HepG2 (cell line): Measurements from ENCODE around the gene PPP2R5E. TPM values are rescaled to one million over a fixed set of nuclear protein-coding genes. Genes with fewer than 3 reads are reported as not detected.

Source experiments
- ATAC-seq: fragments of 200-7000 bp; cut with Tn5 transposase; 3 replicates; pipeline ENCODE4 v1.9.1; 2020; ENCODE audit warnings: mild to moderate bottlenecking, moderate library complexity
- BruUV-seq: library from RNA; stranded (reverse); fragments of 400-500 nt; replicated peaks from 2 replicates; lab custom pipeline; 2021; lab: Mats Ljungman, UMichigan
- CTCF ChIA-PET: fragments of 300-600 bp; formaldehyde crosslinking; extraction: SDS; loops from one replicate; lab custom pipeline; 2021; ENCODE audit warnings: low total read pairs, inconsistent platforms, low intra/inter-chr PET ratio; lab: Yijun Ruan, JAX
- POLR2A ChIA-PET: fragments of 350-600 bp; sonication (Branson Sonifier 250); formaldehyde crosslinking; loops from one replicate; lab custom pipeline; 2020; ENCODE audit warnings: antibody characterized with exemption, inconsistent platforms; lab: Yijun Ruan, JAX
- DNase-seq: peaks from one replicate; pipeline ENCODE4 v3.0.0-alpha.2; 2015; ENCODE audit warnings: low spot score
- FAIRE-seq: peaks from 3 replicates; lab custom pipeline; 2011; peaks lifted over from hg19 to GRCh38; lab: Jason Lieb, UNC
- H2AFZ ChIP-seq: one replicate; pipeline ENCODE4 v1.6.1; 2011; ENCODE audit warnings: low read length, inconsistent platforms
- H3K27ac ChIP-seq: fragments of 300-600 bp; 3 replicates; pipeline ENCODE4 v1.8.0; 2011; ENCODE audit warnings: mixed run types, mild to moderate bottlenecking, mixed read lengths, low read length, inconsistent platforms; ENCODE audit not compliant: insufficient read depth; ENCODE audit errors: extremely low read length
- H3K27me3 ChIP-seq, 2 experiments: fragments of 200-600 bp in 1 of 2; 2 replicates in 1 of 2; 3 replicates in 1 of 2; pipeline versions ENCODE4 v1.6.0 to v1.8.0; 2011; ENCODE audit warnings: low read length in 2 of 2, mild to moderate bottlenecking in 2 of 2, moderate library complexity in 2 of 2, inconsistent platforms in 1 of 2; ENCODE audit not compliant: insufficient read depth in 2 of 2, control insufficient read depth in 1 of 2
- H3K36me3 ChIP-seq, 2 experiments: fragments of 200-600 bp in 1 of 2; replicated peaks in 1 of 2; 2 replicates in 1 of 2; 3 replicates in 1 of 2; pipeline versions ENCODE4 v1.5.1 to v1.8.0; 2011; ENCODE audit warnings: low read length in 2 of 2, inconsistent platforms in 1 of 2; ENCODE audit not compliant: insufficient read depth in 2 of 2, control insufficient read depth in 1 of 2
- H3K4me1 ChIP-seq: 2 replicates; pipeline ENCODE4 v1.5.1; 2012; ENCODE audit warnings: low read length, inconsistent platforms; ENCODE audit not compliant: insufficient read depth
- H3K4me2 ChIP-seq: 2 replicates; pipeline ENCODE4 v1.6.0; 2011; ENCODE audit warnings: low read depth, low read length, inconsistent platforms
- H3K4me3 ChIP-seq, 3 experiments: fragments of 200-600 bp in 1 of 3; sonication (generic), shearing (Covaris generic) in 1 of 3; replicated peaks in 1 of 3; 2 replicates each; pipeline ENCODE4 v1.5.1; 2011 to 2016; ENCODE audit warnings: low read length in 3 of 3, inconsistent platforms in 2 of 3, low read depth in 2 of 3, mild to moderate bottlenecking in 2 of 3, control low read depth in 1 of 3, mixed read lengths in 1 of 3; ENCODE audit not compliant: insufficient read depth in 1 of 3
- H3K79me2 ChIP-seq: one replicate; pipeline ENCODE4 v1.6.1; 2011; ENCODE audit warnings: low read length, inconsistent platforms; ENCODE audit not compliant: insufficient read depth
- H3K9ac ChIP-seq: 2 replicates; pipeline ENCODE4 v1.6.0; 2011; ENCODE audit warnings: mild to moderate bottlenecking, low read depth, low read length, inconsistent platforms; ENCODE audit not compliant: insufficient read depth
- H3K9me3 ChIP-seq: 2 replicates; pipeline ENCODE4 v1.5.1; 2012; ENCODE audit warnings: mild to moderate bottlenecking, low read length
- H4K20me1 ChIP-seq: 2 replicates; pipeline ENCODE4 v1.6.0; 2011; ENCODE audit warnings: inconsistent platforms, mild to moderate bottlenecking, low read length, moderate library complexity; ENCODE audit not compliant: insufficient read depth
- FOXA3 ChIP-seq: IDR thresholded peaks from 2 replicates; pipeline ENCODE4 v1.6.1; 2016; ENCODE audit warnings: missing genetic modification reagents, missing compliant biosample characterization
- FOXP1 ChIP-seq, 2 experiments: fragments of 450-650 bp in 1 of 2; IDR thresholded peaks; 2 replicates each; pipeline ENCODE4 v1.6.1; 2017 to 2018; ENCODE audit warnings: antibody characterized with exemption in 1 of 2
- JUNB ChIP-seq: sonication (generic); formaldehyde crosslinking; IDR thresholded peaks from 2 replicates; pipeline ENCODE4 v1.8.0; 2022; ENCODE audit warnings: missing genetic modification reagents, mild to moderate bottlenecking, borderline replicate concordance
- KAT2B ChIP-seq: fragments of 150-350 bp; IDR thresholded peaks from 2 replicates; pipeline ENCODE4 v1.6.1; 2014; ENCODE audit warnings: low read depth, low read length, borderline replicate concordance
- LCORL ChIP-seq, 2 experiments: fragments of 450-650 bp in 1 of 2; sonication (generic) in 1 of 2; formaldehyde crosslinking in 1 of 2; IDR thresholded peaks; 2 replicates each; pipeline versions ENCODE4 v1.5.0 to v1.6.1; 2017 to 2020; ENCODE audit warnings: antibody characterized with exemption in 1 of 2, missing genetic modification reagents in 1 of 2
- PAX8 ChIP-seq: sonication (generic); formaldehyde crosslinking; IDR thresholded peaks from 2 replicates; pipeline ENCODE4 v1.8.0; 2022; ENCODE audit warnings: mild to moderate bottlenecking, missing genetic modification reagents, borderline replicate concordance
- ZNF572 ChIP-seq: sonication (generic); formaldehyde crosslinking; IDR thresholded peaks from 2 replicates; pipeline ENCODE4 v1.5.1; 2020; ENCODE audit warnings: mild to moderate bottlenecking, missing genetic modification reagents
- WGBS: methylation state at CpG from one replicate; pipeline ENCODE4 v1.1.6; 2017; ENCODE audit warnings: low lambda C conversion rate; 5-methylcytosine and 5-hydroxymethylcytosine counted together
- in situ Hi-C: cut with HindIII; loops from 2 replicates; pipeline ENCODE4 v1.10.0; 2017; ENCODE audit warnings: low pct_unique_long_range_greater_than_20kb; ENCODE audit not compliant: extremely low pct_ligation_motif_present
- intact Hi-C: fragments of 100-400 bp; cut with micrococcal nuclease; formaldehyde crosslinking; loops from one replicate; pipeline ENCODE4 v1.10.0; 2022; ENCODE audit not compliant: unreplicated experiment
- polyA plus RNA-seq, 8 experiments: library from polyadenylated mRNA; depleted of rRNA in 3 of 8; stranded (reverse) in 7 of 8; unstranded in 1 of 8; fragments of >200 nt; fragmentation: Illumina TruSeq in 4 of 8; extraction: Trizol in 4 of 8; gene quantifications; 2 replicates each; pipeline versions ENCODE4 v1.2.1 to v1.2.3, GENCODE V29; 2011 to 2016; ENCODE audit warnings: low read depth in 4 of 8, missing spikeins in 1 of 8, mixed read lengths in 1 of 8; ENCODE audit not compliant: insufficient read depth in 1 of 8
- total RNA-seq, 5 experiments: library from RNA; depleted of rRNA; stranded (reverse); fragments of >200 nt; fragmentation: Illumina TruSeq; extraction: Trizol; gene quantifications; 2 replicates each; pipeline ENCODE4 v1.2.3, GENCODE V29; 2016; ENCODE audit warnings: low read depth in 1 of 5
- TF ChIP-seq, protein P1 (sequence below): sonication (generic); formaldehyde crosslinking; IDR thresholded peaks from 2 replicates; pipeline ENCODE4 v1.4.0; 2020; ENCODE audit warnings: mild to moderate bottlenecking, missing genetic modification reagents
- TF ChIP-seq, protein P2 (sequence below): sonication (generic); formaldehyde crosslinking; IDR thresholded peaks from 2 replicates; pipeline ENCODE4 v1.4.0; 2020; ENCODE audit warnings: mild to moderate bottlenecking, low read depth, missing genetic modification reagents

The PPP2R5E gene
- total and polyA plus RNA-seq, 2 of the 13 experiments (the other 11 are each of a cell fraction or from before 2014, with no cell fraction given): 8.9 to 11.0 TPM

DNA sequence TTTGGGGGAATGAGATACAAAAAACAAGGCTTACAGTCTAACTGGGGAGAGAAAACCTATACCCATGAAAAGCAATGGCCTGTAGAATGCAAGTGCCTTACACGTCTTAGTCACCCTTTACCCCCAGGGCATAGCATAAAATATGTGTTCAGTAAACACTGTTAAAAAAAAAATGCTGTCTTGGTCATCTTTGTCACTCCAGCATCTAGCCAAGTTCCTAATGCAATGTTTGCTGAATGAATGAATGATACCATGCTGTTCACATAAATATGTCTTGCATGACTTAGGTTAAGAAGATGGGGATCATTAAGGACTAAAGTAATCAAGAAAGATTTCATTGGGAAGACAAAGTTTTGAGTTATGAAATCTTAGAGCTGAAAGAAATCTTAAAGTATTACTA is 38.5 kb downstream of the PPP2R5E start:
- Histone ChIP-seq H3K9ac (no peak overlapping the region), H3K4me2 (no peak overlapping the region), H3K79me2 (peaks cover 54% of the 10 kb centered on the region), H2AFZ (no peak overlapping the region), H3K4me3 (no peak overlapping the region), H3K9me3 (no peaks in the 10 kb centered on the region), H4K20me1 (peaks cover 3% of the 10 kb centered on the region; the same call in 1 of the 2 replicates), H3K4me1 (peaks cover 28% of the 10 kb centered on the region), H3K36me3 (peaks cover 2 to 4% of the 10 kb centered on the region in 2 experiments; a peak in 3 of 5 replicates), H3K27ac (no peak overlapping the region), H3K27me3 (no peaks in the 10 kb centered on the region)
- FAIRE-seq (no peak), DNase-seq (no peak), ATAC-seq (no peak)
- WGBS: 84% methylated on average over 1 of the region's 1 CpG
- intact Hi-C loops (no loop called here), in situ Hi-C loops (no loop called here)
- BruUV-seq: no TSS peak
- POLR2A ChIA-PET: no interaction called here
- CTCF ChIA-PET: no interaction called here
- TF ChIP-seq, protein P1, sequence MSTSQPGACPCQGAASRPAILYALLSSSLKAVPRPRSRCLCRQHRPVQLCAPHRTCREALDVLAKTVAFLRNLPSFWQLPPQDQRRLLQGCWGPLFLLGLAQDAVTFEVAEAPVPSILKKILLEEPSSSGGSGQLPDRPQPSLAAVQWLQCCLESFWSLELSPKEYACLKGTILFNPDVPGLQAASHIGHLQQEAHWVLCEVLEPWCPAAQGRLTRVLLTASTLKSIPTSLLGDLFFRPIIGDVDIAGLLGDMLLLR (CRISPR knock-in tag): no peak
- no peak for TF ChIP-seq ZNF572 (CRISPR knock-in tag)
- no peak for TF ChIP-seq LCORL (IDR thresholded peaks at IDR 0.05)
- TF ChIP-seq LCORL (CRISPR knock-in tag; IDR thresholded peaks at IDR 0.05): no peak
- no peak for TF ChIP-seq JUNB (CRISPR knock-in tag)
- TF ChIP-seq, protein P2, sequence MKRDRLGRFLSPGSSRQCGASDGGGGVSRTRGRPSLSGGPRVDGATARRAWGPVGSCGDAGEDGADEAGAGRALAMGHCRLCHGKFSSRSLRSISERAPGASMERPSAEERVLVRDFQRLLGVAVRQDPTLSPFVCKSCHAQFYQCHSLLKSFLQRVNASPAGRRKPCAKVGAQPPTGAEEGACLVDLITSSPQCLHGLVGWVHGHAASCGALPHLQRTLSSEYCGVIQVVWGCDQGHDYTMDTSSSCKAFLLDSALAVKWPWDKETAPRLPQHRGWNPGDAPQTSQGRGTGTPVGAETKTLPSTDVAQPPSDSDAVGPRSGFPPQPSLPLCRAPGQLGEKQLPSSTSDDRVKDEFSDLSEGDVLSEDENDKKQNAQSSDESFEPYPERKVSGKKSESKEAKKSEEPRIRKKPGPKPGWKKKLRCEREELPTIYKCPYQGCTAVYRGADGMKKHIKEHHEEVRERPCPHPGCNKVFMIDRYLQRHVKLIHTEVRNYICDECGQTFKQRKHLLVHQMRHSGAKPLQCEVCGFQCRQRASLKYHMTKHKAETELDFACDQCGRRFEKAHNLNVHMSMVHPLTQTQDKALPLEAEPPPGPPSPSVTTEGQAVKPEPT (CRISPR knock-in tag): no peak
- no peak for TF ChIP-seq PAX8
- no peak for TF ChIP-seq KAT2B
- no peak for TF ChIP-seq FOXA3
- TF ChIP-seq FOXP1 (IDR thresholded peaks at IDR 0.05): no peak
- TF ChIP-seq FOXP1 (CRISPR knock-in tag; IDR thresholded peaks at IDR 0.05): no peak
